Measurements from ENCODE around the gene TRIM17. TPM values are rescaled to one million over a fixed set of nuclear protein-coding genes. Genes with fewer than 3 reads are reported as not detected.

TRIM17 gene
- total RNA-seq, 1 donor from 2014 or later = 1.5 TPM

Other genes starting within 250 kb of the TRIM17 start
- gene OBSCN, start 208.8 kb downstream of the TRIM17 start, total RNA-seq = 4.0 and 74.1 TPM in 2 replicates
- gene TRIM11, start 10.0 kb downstream of the TRIM17 start, total RNA-seq = 16.5 and 22.0 TPM in 2 replicates
- 47.6 and 137 TPM in 2 replicates for gene RNF187, start 70.5 kb upstream of the TRIM17 start, total RNA-seq

Measured in renal cortical epithelial cell (primary cell).